Panc1 (cell line): ENCODE data around the gene GPATCH8. TPM values are rescaled to one million over a fixed set of nuclear protein-coding genes. Genes with fewer than 3 reads are reported as not detected.

ENCODE experiments used
- ATAC-seq: fragments of 200-7000 bp; cut with Tn5 transposase; 2 replicates; pipeline ENCODE4 v1.9.1; 2020; ENCODE audit warnings: mild to moderate bottlenecking, moderate library complexity
- BruUV-seq: library from RNA; stranded (reverse); fragments of 400-500 nt; replicated peaks from 2 replicates; lab custom pipeline; 2021; lab: Mats Ljungman, UMichigan
- CTCF ChIA-PET: fragments of 300-600 bp; sonication (Branson Sonifier 250); formaldehyde crosslinking; loops from one replicate; lab custom pipeline; 2022; ENCODE audit warnings: antibody characterized with exemption; lab: Charles Lee
- POLR2A ChIA-PET: fragments of 300-600 bp; sonication (Branson Sonifier 250); formaldehyde crosslinking; loops from one replicate; lab custom pipeline; 2022; ENCODE audit warnings: antibody characterized with exemption; lab: Charles Lee
- DNase-seq: peaks from one replicate; pipeline ENCODE4 v3.0.0-alpha.2; 2010; ENCODE audit warnings: low read depth, low spot score
- H3K27ac ChIP-seq: 2 replicates; pipeline ENCODE4 v1.5.1; 2011; ENCODE audit warnings: mild to moderate bottlenecking, low read length, inconsistent platforms
- H3K27me3 ChIP-seq: fragments of 200-500 bp; sonication (Bioruptor generic); 2 replicates; pipeline ENCODE4 v1.6.0; 2014; ENCODE audit warnings: low read length, inconsistent platforms; ENCODE audit not compliant: control insufficient read depth, insufficient read depth
- H3K36me3 ChIP-seq: fragments of 200-500 bp; sonication (Bioruptor generic); 2 replicates; pipeline ENCODE4 v1.5.1; 2014; ENCODE audit warnings: inconsistent platforms, mild to moderate bottlenecking, low read length, moderate library complexity; ENCODE audit not compliant: control insufficient read depth, insufficient read depth
- H3K4me1 ChIP-seq: 2 replicates; pipeline ENCODE4 v1.5.1; 2011; ENCODE audit warnings: inconsistent platforms, mild to moderate bottlenecking, low read length, moderate library complexity; ENCODE audit not compliant: control insufficient read depth, insufficient read depth
- H3K4me3 ChIP-seq, 2 experiments: 2 replicates each; pipeline ENCODE4 v1.5.1; 2011 to 2012; ENCODE audit warnings: low read depth in 2 of 2, low read length in 2 of 2, mild to moderate bottlenecking in 2 of 2, inconsistent platforms in 1 of 2, moderate library complexity in 1 of 2
- H3K9me3 ChIP-seq: fragments of 200-500 bp; sonication (Bioruptor generic); 2 replicates; pipeline ENCODE4 v1.5.1; 2014; ENCODE audit warnings: low read depth, mild to moderate bottlenecking, inconsistent platforms, low read length, moderate library complexity; ENCODE audit not compliant: control insufficient read depth, insufficient read depth
- CTCF ChIP-seq: fragments of 450-650 bp; IDR thresholded peaks from 2 replicates; pipeline ENCODE4 v1.5.1; 2017; ENCODE audit warnings: mild to moderate bottlenecking
- POLR2AphosphoS5 ChIP-seq: IDR thresholded peaks from 2 replicates; pipeline ENCODE4 v1.6.1; 2012; ENCODE audit warnings: mild to moderate bottlenecking, low read depth, low read length, moderate library complexity
- SIN3A ChIP-seq: IDR thresholded peaks from 2 replicates; pipeline ENCODE4 v1.6.1; 2012; ENCODE audit warnings: low read depth, mild to moderate bottlenecking, low read length, moderate library complexity, borderline replicate concordance; ENCODE audit not compliant: insufficient read depth
- TCF7L2 ChIP-seq: IDR thresholded peaks from 2 replicates; pipeline ENCODE4 v1.6.1; 2011; ENCODE audit warnings: mild to moderate bottlenecking, low read depth, low read length, inconsistent platforms
- in situ Hi-C: cut with HindIII; loops from 2 replicates; pipeline ENCODE4 v1.10.0; 2016; ENCODE audit warnings: low sequenced_read_pairs, low pct_unique_long_range_greater_than_20kb
- intact Hi-C: fragments of 100-400 bp; cut with micrococcal nuclease; formaldehyde crosslinking; loops from one replicate; pipeline ENCODE4 v1.10.0; 2022; ENCODE audit not compliant: unreplicated experiment
- total RNA-seq: library from RNA; stranded (reverse); gene quantifications from one replicate; pipeline ENCODE4 v1.2.1, GENCODE V29; 2021; ENCODE audit not compliant: unreplicated experiment
- TF ChIP-seq, protein P1 (sequence below), 2 experiments: IDR thresholded peaks; 2 replicates each; pipeline ENCODE4 v1.6.1; 2011 to 2012; ENCODE audit warnings: low read depth in 2 of 2, control low read depth in 1 of 2, low read length in 1 of 2, mild to moderate bottlenecking in 1 of 2, moderate library complexity in 1 of 2; ENCODE audit not compliant: insufficient read depth in 1 of 2

GPATCH8 gene
- total RNA-seq, 1 experiment from 2014 or later, result 30.8 TPM

DNA sequence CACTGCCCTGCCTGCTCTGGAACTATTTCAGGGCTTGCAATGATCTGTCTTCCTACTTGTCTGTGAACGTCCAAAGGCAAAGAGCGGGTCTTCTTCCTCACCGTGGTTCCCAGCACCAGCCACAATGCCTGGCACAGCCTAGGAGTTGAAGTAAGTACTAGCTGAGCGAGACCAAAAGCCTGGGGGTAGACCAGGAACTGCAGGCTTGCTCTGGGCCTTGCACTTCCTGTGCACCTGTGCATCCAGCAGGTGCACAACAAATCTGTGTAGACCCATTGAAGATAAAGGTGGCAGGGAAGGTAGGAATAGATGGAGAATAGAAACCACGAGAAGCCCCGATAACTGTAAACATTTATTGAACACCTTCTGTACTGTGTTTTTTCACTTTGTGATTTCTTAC, 144.2 kb downstream of the GPATCH8 start:
- no peaks in the 10 kb centered on the region for H3K9me3 ChIP-seq
- peaks cover 6% of the 10 kb centered on the region; the same call in 1 of the 2 replicates for H3K4me1 ChIP-seq
- H3K27me3 ChIP-seq, result no peaks in the 10 kb centered on the region
- DNase-seq (no peak), ATAC-seq (no peak)
- CTCF ChIA-PET, result interaction anchor here (0.6 kb wide), 1 partner anchor 214 kb away, joined by 3 read pairs; no protein-coding TSS in a partner anchor
- no peak for TF ChIP-seq CTCF
- no peak for TF ChIP-seq SIN3A
- no peak for TF ChIP-seq POLR2AphosphoS5
- TF ChIP-seq, protein P1, sequence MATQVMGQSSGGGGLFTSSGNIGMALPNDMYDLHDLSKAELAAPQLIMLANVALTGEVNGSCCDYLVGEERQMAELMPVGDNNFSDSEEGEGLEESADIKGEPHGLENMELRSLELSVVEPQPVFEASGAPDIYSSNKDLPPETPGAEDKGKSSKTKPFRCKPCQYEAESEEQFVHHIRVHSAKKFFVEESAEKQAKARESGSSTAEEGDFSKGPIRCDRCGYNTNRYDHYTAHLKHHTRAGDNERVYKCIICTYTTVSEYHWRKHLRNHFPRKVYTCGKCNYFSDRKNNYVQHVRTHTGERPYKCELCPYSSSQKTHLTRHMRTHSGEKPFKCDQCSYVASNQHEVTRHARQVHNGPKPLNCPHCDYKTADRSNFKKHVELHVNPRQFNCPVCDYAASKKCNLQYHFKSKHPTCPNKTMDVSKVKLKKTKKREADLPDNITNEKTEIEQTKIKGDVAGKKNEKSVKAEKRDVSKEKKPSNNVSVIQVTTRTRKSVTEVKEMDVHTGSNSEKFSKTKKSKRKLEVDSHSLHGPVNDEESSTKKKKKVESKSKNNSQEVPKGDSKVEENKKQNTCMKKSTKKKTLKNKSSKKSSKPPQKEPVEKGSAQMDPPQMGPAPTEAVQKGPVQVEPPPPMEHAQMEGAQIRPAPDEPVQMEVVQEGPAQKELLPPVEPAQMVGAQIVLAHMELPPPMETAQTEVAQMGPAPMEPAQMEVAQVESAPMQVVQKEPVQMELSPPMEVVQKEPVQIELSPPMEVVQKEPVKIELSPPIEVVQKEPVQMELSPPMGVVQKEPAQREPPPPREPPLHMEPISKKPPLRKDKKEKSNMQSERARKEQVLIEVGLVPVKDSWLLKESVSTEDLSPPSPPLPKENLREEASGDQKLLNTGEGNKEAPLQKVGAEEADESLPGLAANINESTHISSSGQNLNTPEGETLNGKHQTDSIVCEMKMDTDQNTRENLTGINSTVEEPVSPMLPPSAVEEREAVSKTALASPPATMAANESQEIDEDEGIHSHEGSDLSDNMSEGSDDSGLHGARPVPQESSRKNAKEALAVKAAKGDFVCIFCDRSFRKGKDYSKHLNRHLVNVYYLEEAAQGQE (IDR thresholded peaks at IDR 0.05; ENCODE audit: insufficient read depth in 1 of 2, low read depth in 2 of 2, low read length in 1 of 2), result no peak
- no peak for TF ChIP-seq TCF7L2
- in situ Hi-C loops, result no loop called here
- no peaks in the 10 kb centered on the region for H3K36me3 ChIP-seq
- BruUV-seq, result no TSS peak
- no peak overlapping the region for H3K27ac ChIP-seq
- H3K4me3 ChIP-seq, result no peak overlapping the region
- intact Hi-C loops, result no loop called here
- POLR2A ChIA-PET, result no interaction called here

- CTCF ChIA-PET, result no interaction called here
Observed at GRCh38 chr17:44358066-44358465, 145.1 kb downstream of the GPATCH8 start.

More at GRCh38 chr17:44358066-44358465, 145.1 kb downstream of the GPATCH8 start:
- peaks cover 6% of the 10 kb centered on the region; the same call in 1 of the 2 replicates for H3K4me1 ChIP-seq
- no peak for DNase-seq
- no peaks in the 10 kb centered on the region for H3K9me3 ChIP-seq
- no peak overlapping the region for H3K27ac ChIP-seq
- POLR2A ChIA-PET, result interaction anchor here (0.6 kb wide), 1 partner anchor 231 kb away, joined by 8 read pairs; no protein-coding TSS in a partner anchor
- intact Hi-C loops, result no loop called here
- no peaks in the 10 kb centered on the region for H3K36me3 ChIP-seq
- H3K27me3 ChIP-seq, result no peaks in the 10 kb centered on the region
- no peak for TF ChIP-seq TCF7L2
- TF ChIP-seq, protein P1 (IDR thresholded peaks at IDR 0.05; ENCODE audit: insufficient read depth in 1 of 2, low read depth in 2 of 2, low read length in 1 of 2), result no peak
- no peak for TF ChIP-seq CTCF
- TF ChIP-seq SIN3A, result no peak
- TF ChIP-seq POLR2AphosphoS5, result no peak
- no peak overlapping the region for H3K4me3 ChIP-seq
- ATAC-seq, result no peak
- no TSS peak for BruUV-seq
- in situ Hi-C loops, result no loop called here
